HG02870 (cell line): ENCODE measurements around the gene TNFSF11.

Source experiments
- ATAC-seq: cut with Tn5 transposase; IDR thresholded peaks from one replicate; pipeline ENCODE4 v1.9.1; 2021; ENCODE audit warnings: mild to moderate bottlenecking, moderate library complexity; ENCODE audit not compliant: unreplicated experiment

Gene TNFSF11

DNA sequence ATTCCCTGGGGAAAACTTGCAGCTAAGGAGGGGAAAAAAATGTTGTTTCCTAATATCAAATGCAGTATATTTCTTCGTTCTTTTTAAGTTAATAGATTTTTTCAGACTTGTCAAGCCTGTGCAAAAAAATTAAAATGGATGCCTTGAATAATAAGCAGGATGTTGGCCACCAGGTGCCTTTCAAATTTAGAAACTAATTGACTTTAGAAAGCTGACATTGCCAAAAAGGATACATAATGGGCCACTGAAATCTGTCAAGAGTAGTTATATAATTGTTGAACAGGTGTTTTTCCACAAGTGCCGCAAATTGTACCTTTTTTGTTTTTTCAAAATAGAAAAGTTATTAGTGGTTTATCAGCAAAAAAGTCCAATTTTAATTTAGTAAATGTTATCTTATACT, 33.6 kb downstream of the TNFSF11 start:
- no peak for ATAC-seq

DNA sequence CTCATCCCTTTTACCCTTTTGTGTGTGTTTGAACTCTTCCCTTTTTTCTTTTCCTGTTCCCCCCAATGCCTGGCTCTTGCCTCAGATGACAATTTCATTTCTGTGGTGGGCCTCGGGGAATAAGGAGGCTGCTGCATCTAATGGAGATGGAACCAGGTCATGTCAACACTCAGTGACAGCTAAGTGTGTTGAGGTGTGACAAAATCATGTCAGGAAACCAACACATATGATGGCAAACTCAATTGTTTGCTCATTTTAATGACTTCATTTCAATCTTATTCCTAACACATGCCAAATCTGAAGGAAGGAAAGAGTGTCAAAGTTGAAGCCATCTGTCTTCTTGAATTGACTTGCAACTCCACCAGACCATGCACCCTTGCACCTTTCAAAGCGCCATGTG, 36.7 kb downstream of the TNFSF11 start:
- ATAC-seq: no peak

DNA sequence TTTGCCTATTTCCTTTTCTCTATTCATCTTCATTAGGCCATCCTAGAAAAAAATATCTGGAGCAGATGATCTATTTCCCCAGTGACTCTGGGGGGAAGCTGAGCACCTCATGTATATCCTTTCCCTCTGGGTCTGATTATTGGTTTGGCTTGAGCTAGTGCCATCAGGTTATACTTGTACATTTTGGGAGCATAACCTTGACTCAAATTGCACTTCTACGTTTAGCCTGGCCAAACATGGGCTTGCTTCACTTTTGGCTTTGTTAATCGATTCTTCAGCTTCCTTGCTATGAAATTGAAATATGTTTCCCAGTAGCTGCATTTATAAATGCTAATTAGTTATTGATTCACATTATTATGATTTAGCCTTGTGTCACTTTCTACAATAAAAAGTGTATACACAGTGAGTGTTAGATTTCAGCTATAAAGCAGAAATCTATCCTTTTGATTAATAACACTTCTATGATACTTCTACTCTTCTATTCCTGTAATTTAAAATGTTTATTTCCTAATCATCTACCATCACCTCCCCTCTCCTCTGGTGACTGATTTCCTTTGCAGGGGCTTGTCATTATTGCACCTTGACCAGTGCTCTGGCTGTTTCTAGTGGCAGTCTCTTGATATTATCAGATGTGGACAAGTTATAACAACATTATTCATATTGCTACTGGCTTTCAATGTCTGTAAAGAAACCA, 37.3 kb downstream of the TNFSF11 start:
- ATAC-seq: no peak

DNA sequence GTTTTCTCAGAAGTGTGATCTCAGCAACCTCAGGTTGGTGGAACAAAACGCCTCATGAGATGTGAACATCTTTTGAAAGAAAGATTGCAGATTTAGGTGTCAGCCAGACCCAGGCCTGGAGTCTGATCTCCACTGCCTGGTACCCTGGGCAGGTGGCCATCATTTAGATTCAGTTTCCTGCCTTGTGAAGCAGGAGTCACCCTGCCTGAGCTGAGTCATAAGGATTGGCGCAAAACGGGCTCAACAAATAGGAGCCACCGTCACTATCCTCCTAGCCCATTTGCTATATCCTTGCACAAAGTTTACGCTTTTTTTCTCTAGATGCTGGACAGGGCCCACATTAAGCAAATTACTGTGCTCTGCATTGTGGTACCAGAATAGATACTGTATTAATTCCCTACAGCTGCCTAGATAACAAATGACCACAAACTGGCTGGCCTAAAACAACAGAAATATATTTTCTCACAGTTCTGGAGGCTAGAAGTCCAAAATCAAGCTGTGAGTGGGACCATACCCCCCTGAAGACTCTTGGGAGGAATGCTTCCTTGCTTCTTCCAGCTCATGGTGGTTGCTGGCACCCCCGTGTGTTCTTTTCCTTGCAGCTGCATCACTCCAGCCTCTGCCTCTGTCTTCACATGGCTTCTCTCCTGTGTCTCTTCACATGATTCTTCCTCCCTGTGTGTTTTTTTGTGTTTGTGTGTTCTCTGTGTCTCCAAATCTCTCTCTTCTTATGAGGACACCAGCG, 38.2 kb downstream of the TNFSF11 start:
- ATAC-seq: no peak

DNA sequence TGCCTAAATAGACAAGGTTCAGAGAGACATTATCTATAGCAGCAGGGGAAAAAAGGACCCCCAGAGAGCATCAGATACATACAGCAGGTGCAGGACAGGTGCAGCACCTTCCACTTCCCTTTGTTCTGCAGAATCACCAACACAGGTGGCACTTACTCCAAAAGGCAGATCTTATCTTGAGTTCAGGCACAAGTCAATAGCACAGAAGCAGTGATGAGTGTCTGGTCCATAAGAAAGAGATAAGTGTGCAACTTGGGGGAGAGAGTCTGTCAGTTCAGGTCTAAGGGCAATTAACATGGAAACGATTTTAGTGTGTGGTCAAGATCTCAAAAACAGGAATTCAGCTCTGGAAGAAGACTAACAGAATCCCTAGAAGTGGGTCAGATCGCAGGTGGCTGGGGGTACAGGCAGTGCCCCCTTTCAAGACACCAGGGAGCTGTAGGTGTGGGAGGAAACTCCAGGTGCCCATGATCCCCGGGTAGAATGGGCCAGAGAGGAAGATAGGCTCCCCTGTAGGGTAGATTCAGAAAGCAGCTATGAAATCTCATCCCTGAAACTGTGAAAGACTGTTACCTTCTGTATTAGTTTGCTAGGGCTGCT, 40.6 kb downstream of the TNFSF11 start:
- no peak for ATAC-seq

DNA sequence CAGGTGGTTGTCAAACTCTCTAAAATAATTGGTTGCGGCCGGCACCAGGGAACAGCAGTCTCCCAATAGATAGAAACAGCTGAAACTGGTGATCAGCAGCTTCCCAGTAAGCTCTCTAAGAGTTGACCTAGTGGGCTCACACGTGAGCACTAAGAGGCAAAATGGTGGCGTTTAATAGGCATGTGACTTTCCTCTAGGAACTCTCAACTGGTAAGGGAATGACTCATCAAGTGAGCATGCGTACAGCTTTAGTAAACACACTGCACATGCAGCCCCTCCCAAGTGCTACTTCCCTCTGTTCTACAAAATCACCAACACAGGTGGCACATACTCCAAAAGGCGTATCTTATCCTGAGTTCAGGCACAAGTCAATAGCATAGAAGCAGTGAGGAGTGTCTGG, 41.7 kb downstream of the TNFSF11 start:
- no peak for ATAC-seq

DNA sequence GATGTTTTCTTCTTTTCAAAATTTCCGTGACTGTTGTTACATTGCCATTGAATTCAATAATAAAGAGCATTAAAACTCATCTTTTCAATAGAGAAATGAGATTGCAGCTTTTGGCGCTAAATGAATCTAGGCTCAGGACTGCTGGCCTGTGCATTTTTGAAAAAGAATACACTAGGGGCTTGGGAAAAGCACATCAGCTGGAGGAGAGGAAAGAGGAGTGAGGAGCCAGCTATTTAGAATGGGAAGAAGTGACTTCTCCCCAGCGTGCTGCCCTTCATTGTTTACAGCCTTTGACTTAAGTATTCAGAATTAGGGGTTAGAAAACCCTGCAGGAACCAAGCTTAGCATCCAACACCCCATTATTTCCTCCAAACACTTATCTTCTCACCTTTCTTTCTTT, 43.3 kb downstream of the TNFSF11 start:
- ATAC-seq: no peak

DNA sequence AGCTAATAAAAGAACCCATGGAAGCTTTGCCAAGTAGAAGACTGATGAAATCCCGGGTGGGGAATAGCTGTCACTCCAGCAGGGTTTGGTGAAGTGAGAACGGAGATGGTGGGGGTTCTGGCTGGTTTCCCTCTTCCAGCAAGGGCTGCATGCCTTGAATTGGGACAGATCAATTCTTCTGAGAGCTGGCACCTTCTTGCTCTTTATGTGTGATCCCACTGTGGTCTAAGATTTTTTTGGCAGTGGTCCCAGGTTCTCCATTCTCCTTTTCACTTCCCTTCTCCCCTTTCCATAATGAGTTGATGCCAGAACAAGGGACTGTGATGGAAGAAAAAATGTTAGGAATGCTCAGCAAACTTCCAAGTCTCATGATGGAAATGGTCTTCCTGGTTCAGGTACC, 50.0 kb downstream of the TNFSF11 start:
- no peak for ATAC-seq

DNA sequence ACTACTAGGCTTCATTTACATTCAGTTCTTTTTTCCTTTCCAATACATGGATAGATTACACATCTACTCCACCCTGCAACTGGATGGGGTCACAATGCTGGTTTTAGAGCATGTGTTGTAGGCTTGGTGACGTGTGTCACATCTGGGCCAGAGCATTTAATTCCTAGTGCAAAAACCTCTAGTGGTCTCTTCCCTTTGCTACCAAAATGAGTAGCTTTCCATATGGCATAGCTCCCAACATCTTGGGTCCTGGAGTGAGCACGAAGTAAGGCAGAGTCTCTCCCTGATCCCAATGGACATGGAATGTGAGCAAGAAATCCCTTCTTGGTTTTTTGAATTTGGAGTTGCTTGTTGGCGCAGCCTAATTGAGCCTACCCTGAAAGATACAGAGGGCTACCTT, 51.7 kb downstream of the TNFSF11 start:
- ATAC-seq: no peak

DNA sequence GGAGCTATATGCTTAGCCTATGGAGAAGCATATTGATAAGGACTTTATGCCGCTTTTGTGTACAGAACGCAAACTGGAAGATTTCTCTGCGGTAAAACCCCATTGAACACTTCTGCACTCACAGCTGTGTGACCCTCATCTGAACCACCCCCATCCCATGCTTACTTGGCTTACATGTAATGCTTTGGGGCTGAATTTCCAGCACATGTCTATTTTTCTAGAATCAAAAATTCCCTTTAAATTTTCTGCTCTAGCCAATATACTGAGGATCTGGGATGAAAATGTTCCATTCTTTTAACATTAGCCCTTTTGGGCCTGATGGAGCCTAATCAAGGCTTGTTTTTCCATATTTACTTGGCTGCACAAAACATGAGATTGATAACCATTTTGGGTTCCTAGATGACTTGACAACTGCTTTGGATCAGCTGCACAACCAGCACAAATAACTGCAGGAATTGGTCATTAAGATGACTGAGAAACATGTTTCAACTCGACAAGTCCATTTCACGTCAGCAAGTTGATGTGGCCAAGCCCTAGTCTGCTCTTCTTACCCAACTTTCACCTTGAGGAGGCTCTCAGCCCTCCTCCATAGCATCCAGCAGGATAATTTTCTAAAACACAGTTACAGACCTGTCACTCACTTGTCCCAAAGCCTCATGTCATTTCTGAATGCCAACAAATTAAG, 52.4 kb downstream of the TNFSF11 start:
- no peak for ATAC-seq

DNA sequence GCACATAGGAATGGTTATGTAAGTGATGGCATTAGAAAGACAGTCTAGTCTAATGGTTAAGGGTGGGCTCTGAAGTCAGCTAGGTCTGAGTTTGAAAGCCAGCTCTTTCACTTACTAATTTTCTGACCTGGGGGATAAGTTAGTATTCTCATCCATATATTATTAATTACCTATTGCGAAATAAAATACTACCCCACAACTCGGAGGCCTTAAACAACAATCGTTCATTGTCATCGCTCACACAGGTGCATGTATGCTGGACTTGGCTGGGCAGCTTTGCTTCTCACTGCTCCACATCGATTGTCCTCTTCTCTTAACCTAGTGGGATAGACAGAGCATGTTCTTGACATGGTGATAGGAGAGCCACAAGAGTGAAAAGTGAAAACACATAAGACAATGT, 54.7 kb downstream of the TNFSF11 start:
- no peak for ATAC-seq

DNA sequence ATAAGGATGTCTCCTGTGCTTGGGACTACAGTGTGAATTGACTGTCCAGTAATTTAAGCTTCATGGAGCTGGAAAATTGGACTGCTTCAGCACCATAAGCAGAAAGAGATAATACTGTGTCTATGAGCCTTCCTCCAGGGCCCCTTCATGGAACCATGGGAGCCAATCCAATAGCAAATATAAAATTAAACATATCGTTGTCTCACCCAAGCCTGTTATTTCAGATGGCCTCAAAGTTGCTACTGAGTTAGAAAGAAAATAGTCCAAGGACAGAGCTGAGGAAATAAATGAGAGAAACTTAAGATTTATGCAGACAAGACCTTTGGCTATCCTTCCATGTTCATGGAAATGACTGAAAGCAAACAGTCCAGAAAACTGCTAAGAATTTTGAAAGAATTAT, 57.2 kb downstream of the TNFSF11 start:
- ATAC-seq: no peak

DNA sequence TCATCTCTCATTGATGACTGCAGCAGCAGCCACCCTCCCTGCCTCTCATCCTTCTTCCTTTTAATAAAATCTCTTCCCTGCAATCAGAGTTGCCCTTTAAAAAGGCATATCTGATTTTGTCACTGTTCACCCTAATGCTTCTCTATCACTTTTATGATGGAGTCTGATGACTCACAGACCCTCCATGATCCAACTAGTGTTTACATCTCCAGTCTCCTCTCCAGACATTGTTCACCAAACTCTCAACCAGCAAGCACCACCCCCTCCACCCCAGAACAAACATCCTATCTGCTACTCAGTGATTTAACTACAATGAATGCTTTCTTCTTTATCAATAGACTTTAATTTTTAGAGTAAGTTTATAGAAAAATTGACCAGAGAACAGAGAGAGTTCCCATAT, 59.5 kb downstream of the TNFSF11 start:
- no peak for ATAC-seq

DNA sequence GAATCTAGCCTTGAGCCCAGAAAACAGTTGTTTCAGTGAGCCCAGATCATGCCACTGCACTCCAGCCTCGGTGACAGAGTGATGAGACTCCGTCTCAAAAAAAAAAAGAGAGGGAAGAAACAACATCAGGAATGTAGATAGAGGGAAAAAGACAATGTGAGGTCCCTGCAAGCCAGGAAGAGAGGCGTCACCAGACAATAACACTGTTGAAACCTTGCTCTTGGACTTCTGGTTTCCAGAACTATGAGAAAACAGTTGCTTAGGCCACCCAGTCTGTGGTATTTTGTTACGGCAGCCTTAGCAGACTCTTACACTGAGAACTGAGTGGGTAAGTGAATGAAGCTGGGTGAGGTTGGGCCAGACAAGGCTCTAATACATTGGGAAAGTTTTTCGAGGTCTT, 64.1 kb downstream of the TNFSF11 start:
- no peak for ATAC-seq

DNA sequence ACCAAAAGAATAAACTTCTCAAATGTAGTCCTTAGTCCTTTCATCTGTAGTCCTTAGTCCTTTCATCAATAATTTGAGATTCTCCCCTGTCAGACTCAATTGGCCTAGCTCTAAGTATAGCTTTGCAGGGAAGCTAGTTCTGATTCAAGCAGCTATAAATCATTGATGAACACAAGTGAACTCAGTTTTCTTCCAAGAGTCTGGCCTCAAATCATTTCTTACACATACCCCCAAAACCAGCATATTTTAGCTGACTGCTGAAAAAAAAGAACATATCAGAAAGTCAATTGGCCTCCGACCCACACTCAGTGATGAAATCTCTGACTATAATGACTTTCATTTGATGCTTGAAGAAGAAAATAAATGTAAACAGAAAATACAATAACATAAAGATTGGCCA, 64.9 kb downstream of the TNFSF11 start:
- no peak for ATAC-seq

DNA sequence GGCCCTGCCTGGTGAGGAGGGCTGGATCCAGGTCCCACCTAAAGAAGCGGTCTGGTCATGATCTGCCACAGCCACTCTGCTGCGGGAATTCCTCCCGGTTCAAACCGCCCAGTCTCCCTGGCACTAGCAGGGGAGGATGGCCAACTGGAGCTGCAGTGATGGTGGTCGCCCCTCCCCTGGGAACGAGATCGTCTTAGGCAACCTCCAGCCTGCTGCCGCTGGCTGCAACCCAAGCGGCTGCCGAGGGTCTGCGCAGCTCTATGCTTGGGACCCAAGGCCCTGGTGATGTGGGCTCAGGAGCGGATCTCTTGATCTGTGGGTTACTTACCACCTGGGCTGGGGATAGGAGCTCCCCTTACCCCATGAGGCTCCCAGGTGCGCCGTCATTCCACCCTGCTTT, 69.1 kb downstream of the TNFSF11 start:
- ATAC-seq: no peak

DNA sequence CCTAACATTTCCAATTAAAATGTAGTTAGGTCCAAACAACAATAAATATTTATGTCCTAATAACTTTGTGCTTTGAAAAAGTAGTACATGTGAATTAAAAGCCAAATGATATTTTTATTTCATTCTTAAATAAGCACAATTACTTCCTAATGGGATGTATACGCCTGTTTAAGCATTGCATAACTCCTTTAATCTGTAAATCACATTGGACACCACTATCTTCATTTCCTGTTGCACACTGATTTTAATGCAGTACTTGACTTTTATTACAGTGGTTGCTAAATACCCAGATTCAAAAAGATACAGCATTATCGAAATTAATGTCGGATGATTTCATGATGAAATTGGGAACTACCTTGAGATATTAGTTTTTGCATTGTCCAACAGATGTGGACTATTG, 70.9 kb downstream of the TNFSF11 start:
- ATAC-seq: no peak

DNA sequence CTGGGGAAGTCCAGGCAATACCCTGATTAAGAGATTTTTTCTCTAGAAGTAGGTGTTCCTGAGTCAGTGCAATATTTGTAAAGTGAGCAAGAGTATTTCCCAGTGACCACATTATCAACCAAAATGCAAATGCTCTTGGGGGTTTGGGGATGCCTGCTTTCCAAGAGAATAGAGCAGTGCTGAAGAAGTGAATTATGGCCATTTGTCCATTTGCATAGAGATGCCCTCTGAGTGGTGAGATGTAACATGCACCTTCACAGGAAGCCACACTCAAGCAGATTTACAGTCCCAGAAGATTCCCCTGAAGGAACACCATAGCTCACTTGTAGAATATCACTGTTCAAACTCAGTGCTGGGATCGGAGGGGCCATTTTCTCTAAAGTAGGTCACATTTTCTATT, 71.8 kb downstream of the TNFSF11 start:
- ATAC-seq: no peak

DNA sequence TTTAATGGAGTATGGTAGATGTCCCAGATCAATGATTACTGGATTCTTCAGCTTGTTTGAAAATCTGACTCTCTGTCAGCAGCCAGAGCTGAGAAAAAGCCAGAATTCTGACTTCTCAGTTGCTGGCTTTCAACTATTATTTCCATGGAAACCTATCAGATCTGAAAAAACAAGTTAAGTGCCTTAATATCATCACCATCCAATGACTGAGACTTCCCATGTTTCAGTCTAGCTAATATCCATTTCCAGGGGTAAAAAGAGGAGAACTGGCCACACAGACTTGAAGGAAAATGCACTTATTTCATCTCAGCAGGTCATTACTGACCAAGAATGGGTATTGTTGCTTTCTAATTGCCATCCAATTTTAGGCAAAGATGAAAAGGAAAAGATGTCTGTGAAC, 75.2 kb downstream of the TNFSF11 start:
- ATAC-seq: no peak

DNA sequence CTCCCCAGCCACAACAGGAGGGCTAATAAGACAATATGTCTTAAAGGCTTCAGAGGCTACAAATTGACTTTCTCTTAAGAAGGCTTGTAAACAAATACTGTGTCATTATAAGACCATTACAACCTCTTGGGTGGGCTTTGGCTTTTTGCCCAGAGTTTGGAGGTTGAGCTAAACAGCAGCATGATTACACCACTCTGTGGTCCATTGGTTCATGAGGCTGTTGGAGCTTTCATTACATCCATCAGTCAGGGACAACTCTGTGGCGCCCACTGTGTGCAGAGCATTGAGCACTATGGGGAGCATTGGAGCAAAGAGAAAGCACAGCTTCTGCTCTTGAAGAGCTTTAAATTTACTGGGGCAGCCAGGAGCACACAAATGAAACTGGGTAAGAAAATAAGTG, 75.9 kb downstream of the TNFSF11 start:
- no peak for ATAC-seq

DNA sequence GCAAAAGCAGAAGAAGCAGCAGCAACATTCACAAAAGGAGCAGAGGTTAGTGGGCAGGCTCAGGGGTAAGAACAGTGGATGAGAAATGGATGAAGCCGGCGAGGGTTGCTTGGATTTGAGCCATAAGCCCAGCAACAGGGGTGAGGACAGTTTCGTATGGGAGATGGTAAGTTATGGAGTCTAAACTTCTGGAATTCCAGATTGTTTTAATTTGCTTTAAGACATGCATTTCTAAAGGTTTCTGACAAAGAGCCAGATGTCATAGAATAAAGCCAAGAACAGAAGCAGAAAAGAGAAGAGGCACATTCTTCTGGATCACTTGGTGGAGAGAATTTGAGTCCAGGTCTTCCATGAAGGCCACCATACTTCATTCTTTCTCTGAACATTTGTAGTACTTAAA, 76.6 kb downstream of the TNFSF11 start:
- ATAC-seq: no peak
